ENCODE data around the gene IBTK.
"Not testable (repeated sequence)": the region's sequence is repeated elsewhere in the genome, so short reads cannot be mapped to it uniquely, and the experiment has no call there.

The IBTK gene, protein sequence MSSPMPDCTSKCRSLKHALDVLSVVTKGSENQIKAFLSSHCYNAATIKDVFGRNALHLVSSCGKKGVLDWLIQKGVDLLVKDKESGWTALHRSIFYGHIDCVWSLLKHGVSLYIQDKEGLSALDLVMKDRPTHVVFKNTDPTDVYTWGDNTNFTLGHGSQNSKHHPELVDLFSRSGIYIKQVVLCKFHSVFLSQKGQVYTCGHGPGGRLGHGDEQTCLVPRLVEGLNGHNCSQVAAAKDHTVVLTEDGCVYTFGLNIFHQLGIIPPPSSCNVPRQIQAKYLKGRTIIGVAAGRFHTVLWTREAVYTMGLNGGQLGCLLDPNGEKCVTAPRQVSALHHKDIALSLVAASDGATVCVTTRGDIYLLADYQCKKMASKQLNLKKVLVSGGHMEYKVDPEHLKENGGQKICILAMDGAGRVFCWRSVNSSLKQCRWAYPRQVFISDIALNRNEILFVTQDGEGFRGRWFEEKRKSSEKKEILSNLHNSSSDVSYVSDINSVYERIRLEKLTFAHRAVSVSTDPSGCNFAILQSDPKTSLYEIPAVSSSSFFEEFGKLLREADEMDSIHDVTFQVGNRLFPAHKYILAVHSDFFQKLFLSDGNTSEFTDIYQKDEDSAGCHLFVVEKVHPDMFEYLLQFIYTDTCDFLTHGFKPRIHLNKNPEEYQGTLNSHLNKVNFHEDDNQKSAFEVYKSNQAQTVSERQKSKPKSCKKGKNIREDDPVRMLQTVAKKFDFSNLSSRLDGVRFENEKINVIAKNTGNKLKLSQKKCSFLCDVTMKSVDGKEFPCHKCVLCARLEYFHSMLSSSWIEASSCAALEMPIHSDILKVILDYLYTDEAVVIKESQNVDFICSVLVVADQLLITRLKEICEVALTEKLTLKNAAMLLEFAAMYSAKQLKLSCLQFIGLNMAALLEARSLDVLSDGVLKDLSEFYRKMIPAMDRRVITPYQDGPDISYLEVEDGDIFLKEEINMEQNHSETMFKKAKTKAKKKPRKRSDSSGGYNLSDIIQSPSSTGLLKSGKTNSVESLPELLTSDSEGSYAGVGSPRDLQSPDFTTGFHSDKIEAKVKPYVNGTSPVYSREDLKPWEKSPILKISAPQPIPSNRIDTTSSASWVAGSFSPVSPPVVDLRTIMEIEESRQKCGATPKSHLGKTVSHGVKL (N-terminal part only)

DNA sequence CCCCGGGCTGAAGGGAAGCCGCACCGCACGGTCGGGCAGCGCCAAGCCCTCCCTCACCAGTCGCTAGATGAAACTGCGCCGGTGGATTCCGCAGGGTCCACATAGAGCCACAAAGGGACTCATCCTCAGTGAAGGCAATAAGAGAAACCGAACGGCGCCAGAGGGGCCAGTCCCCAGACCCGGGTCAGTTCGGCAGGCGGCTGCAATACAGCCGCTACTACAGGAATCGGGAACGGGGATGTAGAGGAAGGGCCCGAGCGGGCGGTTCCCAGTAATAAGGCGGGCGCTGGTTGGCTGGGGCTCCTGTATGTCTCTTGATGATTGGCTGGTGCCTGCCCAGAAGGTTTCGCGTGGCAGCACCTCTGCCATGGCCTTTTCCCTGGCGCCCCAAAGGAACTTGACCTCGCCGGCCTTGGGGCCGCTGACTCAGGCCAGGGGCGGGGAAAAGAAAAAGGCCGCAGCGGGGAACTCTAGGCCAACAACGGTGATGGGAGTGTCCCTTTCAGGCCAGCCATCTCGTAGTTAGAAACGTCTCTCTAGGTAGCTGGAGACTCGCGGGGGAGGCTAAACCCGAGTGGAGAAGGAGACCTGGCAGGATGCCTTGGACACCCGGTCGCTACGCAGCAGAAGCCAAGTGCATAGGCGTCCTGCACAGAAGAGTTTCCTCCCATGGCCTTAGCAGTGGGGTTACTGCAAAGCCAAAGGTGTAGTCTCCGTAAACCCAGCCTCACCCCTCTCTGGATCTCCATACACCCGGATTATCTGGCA lies at the start of gene IBTK:
Gene IBTK, minus strand, starts transcription at position 240 of the 768 bp plus-strand sequence. CDS start 7,258 bp downstream, outside the sequence.
- DNase-seq, result peak; percentile 94

DNA sequence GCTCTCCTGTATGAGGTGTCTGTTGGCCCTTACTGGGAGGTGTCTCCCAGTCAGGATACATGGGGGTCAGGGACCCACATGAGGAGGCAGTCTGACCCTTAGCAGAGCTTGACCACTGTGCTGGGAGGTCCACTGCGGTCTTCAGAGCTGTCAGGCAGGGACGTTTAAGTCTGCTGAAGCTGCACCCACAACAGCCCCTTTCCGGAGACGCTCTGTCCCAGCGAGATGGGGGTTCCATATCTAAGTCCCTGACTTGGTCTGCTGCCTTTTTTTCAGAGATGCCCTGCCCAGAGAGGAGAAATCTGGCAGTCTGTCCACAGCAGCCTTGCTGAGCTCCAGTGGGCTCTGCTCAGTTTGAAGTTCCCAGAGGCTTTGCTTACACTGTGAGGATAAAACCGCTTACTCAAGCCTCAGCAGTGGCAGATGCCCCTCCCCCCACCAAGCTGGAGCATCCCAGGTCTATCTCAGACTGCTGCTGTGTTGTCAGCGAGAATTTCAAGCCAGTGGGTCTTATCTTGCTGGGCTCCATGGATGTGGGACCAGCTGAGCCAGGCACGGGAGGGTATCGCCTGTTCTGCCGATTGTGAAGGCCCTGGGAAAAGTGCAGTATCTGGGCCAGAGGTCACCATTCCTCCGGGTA lies 36.3 kb upstream of the IBTK start:
- DNase-seq, result no peak

- peak; percentile 36 for DNase-seq
Observed at GRCh38 chr6:82281550-82281949, 34.0 kb upstream of the IBTK start.

DNA sequence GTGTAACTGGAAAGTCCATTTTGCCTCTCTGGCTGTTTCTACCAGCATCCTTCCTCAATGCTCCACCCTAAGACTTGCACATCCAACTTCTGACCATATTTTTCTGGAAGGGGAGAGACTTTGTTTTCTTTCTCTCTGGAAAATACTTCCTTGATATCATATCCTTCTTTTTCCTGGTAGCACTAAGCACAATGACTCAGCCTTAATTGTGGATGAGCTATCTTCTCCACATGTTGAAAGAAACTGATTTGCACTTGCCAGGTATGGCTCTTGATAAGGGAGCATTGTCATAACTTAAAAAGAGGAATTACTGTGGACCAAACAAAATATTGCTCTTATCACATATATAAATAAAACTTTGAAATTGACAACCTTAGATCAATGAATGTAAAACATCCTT lies 30.1 kb upstream of the IBTK start:
- DNase-seq, result no peak

GRCh38 chr6:82275686-82276085 lies 28.1 kb upstream of the IBTK start:
- DNase-seq, result no peak

DNA sequence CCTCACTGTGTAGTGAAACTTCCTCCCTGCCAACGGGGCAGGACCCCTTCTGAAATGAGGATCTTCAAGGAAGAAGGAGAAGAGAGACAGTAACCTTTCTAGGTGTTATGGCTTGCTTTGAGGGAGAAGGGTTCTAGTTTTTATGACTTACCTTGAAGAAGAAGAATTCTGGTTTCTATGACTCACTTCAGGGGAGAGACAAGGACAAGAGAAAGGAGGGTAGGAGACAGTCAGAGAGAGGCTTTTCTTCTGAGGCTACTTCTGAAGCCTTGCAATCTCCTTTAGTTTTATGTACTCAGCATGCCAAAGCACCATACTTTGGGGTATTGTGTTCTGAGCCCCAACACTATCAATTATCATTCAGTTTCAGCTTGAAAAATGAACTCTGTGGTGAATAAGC lies 25.8 kb upstream of the IBTK start:
- DNase-seq, result no peak

DNA sequence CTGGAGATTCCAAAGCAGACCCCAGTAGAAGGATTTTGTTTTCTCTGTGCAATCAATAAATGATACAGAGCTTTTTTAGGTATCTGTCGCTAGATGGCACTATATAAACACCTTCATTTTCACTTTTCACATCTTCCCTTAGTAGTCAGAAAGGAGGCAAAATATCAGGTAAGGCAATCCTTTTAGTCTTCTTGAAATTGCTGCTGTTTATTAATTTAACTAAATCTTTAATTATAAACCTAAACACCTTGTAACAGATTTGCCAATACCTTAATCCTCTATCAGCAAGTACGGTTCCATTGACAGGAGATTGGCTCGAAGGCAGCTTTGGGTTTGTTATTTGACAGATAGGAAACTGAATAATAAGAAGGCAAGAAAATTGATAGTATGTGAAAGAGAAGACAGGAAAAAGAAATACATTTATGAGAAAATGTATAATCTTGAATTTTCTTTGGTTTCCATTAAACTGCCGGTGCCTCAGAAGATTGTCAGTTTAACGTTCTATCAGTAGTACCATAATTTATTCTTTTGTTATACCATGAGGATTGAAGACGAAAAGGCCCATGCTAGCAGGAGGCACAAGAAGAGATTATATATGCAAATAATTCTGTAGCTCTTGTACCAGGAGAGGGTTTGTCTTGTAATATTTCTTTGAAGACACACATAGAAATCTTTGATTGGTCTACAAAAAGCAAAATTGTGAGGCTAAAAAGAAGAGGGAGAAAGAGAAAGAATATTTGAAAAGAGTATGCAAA lies 23.5 kb upstream of the IBTK start:
- peak; percentile 35 for DNase-seq

DNA sequence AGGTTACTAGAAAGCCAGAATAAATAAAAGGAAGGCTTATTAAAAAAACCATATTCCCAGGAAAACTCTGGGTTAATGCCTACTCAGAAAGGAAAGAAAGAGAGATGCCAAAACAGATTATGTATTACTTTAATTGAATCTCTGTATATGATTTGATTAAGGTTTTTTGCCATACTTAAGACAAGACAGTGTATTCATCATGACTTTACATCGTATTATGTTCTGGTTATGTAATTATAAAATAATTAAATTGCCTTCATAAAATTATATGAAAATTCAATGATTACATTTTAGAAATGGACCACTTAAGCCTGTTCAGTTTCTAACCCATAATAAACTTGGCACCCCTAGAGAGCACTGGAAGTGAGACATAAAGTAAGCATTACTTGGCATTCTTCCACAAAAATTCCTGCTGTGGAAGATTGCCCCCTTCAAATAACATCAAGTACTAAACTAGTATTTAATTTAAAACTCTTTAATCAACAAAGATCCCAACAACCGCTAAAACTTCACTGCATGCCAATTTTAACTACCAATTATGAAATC lies 20.8 kb upstream of the IBTK start:
- no peak for DNase-seq

DNA sequence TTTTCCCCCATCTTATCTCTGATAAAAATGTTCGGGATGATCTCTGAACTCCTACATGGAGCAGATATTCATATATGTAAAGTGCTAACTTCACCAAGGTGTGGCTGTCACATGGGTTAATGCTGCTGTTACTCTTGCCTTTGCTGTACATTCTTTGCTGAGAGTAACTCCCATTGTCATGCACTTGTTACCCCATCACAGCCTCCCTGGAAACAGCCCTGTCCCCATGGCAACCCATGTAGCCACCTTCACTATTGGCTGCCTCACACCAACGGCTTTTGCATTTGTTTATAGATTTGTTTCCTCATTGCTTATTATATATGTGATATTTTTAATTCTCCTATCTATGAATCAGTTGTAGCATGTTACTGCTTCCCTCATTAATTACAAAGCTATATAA lies 17.3 kb upstream of the IBTK start:
- DNase-seq, result no peak

DNA sequence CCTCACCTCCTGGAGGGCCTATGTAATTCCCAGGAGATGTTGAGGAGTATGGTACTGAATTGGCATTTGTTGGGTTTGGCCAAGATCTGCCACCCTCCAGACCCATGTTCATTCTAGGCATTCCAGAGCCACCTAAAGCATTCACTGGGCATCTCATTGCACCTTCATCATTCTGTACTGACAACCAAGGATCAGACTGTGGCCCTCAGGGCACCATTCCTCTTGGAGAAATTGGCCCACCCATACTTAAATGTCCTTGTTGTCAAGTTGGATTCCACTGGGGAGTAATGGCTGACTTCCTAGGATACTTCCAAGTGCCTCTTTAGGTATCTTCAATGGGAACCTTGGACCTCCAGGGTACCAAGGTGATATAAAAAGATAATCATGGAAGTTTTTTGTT lies 16.8 kb upstream of the IBTK start:
- no peak for DNase-seq

DNA sequence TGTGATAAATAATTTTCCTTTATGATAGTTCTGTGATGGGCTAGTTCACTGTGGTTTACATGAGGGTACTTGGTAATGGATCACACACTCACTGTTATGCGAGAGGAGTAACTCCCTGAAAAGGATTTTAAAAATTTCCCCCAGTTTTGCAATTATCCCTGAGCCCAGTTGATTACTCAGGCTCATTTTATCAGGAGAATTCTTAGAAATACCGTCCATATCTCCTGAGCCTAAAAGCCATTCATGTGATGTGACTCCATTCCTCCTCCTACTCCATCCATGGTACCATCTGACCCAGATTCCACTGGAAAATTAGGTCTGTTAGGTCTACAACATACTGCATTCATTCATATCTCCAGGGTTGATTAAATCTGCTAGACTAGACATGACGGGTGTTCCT lies 16.4 kb upstream of the IBTK start:
- DNase-seq, result no peak

GRCh38 chr6:82260997-82261732 lies 13.6 kb upstream of the IBTK start:
- DNase-seq, result no peak

GRCh38 chr6:82259389-82259788 lies 11.8 kb upstream of the IBTK start:
- no peak for DNase-seq

GRCh38 chr6:82257088-82257774 lies 9.7 kb upstream of the IBTK start:
- DNase-seq, result no peak

DNA sequence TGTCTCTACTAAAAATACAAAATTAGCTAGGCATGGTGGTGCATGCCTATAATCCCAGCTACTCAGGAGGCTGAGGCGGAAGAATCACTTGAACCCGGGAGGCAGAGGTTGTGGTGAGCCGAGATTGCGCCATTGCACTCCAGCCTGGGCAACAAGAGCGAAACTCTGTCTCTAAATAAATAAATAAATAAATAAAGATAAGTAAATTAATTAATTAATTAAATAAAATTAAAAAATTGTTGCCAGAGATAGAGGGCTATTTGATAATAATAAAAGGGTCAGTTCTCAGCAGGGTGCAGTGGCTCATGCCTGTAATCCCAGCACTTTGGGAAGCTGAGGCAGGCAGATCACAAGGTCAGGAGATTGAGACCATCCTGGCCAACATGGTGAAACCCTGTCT lies 7.2 kb upstream of the IBTK start:
- not testable (repeated sequence) for DNase-seq

GRCh38 chr6:82251942-82252341 lies 4.4 kb upstream of the IBTK start:
- peak; percentile 40 for DNase-seq

DNA sequence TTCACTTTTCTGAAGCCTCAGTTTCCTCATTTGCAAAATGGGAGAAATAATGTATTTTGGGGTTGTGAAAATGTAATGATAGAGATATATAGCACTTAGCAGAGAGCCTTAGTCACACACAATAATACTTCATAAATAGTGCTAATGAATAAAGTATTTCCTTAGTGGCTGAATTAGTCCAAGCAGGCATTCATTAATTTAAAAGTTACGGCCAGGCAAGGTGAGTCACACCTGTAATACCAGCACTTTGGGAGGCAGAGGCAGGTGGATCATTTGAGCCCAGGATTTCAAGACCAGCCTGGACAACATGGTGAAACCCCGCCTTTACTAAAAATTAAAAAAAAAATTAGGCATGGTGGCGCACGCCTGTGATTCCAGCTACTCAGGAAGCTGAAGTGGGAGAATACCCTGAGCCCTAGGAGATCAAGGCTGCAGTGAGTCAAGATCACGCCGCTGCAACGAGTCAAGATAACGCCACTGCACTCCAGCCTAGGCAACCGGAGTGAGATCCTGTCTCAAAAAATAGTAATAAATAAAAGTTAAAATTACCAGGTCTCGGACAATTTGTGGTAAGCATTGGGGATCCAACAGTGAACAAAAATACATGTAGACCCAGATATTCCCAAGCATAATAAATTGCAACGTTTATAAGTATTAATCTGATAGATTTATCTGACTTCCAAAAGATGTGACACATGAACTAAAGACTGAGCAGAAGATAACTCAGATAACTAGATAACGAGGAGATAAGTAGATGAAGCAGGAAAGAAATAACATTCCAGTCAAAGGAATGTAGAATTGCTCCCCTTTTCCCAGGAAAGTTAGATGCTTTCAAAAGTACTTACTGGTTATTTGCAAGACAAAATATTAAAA lies 2.1 kb upstream of the IBTK start:
- no peak for DNase-seq

- peak; percentile 56 for DNase-seq
Observed at GRCh38 chr6:82248273-82248735, 760 bp upstream of the IBTK start.
